GM12801 (cell line): ENCODE measurements around the gene LARP1.

Experiments used
- CTCF ChIP-seq: IDR thresholded peaks from one replicate; pipeline ENCODE4 v1.5.1; 2011; ENCODE audit warnings: control low read depth; ENCODE audit not compliant: insufficient read length; ENCODE audit errors: extremely low read depth

Gene LARP1

GRCh38 chr5:154860765-154861164 lies 105.6 kb downstream of the LARP1 start:
- no peak for TF ChIP-seq CTCF

DNA sequence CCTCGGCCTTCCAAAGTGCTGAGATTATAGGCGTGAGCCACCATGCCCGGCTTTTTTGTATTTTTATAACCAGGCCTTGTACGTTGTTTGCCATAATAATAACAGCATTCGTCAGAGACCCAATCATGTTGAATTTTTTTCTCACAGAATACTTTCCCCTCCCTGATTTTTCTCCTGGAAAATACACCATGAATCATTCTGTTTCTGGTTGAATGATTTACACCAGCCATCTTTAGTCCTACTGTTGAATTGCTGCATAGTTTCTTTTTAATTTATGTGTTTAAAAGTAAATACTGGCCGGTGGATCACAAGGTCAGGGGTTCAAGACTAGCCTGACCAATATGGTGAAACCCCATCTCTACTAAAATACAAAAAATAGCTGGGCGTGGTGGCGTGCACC lies 106.8 kb downstream of the LARP1 start:
- TF ChIP-seq CTCF: no peak

DNA sequence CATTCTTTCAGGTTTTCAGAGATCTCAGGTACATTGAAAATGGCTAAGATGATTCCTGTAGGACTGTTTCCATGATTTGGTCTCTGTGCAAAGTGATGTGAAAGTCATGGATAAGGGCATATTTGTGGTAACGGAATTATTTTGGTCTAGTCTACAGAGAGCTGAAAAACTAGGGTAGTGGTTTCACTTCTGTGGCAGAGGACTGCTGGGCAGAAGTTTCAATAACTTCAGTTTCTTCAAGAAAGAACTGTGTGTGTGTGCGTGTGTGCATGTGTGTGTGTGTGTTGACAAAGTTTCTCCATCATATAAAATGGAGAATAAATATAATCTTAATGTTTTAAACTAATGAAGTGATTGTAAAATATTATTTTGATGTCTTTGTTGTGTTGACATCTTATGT lies 107.6 kb downstream of the LARP1 start:
- no peak for TF ChIP-seq CTCF

- TF ChIP-seq CTCF: no peak
Measured at GRCh38 chr5:154863291-154864080, 108.3 kb downstream of the LARP1 start.

GRCh38 chr5:154865466-154866184 lies 110.4 kb downstream of the LARP1 start:
- no peak for TF ChIP-seq CTCF

DNA sequence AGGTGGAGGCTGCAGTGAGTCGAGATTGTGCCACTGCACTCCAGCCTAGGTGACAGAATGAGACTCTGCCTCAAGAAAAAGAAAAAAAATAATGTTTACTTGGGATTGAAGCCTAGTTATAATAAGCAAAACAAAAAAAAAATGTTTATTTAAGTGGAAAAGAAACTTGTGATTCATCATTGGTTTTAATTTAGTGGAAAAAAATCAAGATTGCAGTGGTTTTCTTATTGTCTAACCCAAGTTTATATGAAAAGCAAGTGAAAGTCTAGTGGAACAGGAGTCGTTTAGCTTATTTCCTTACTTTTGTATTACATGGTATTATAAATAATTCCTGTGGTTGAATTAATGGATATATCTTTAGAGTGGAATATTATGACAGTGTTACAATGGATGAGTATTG lies 111.7 kb downstream of the LARP1 start:
- TF ChIP-seq CTCF: no peak
